ENCODE measurements around the gene C1QBP. TPM values are rescaled to one million over a fixed set of nuclear protein-coding genes. Genes with fewer than 3 reads are reported as not detected.

Gene C1QBP
- total and polyA plus RNA-seq, 8 donors, result 66.3 to 142 (median 113) TPM

DNA sequence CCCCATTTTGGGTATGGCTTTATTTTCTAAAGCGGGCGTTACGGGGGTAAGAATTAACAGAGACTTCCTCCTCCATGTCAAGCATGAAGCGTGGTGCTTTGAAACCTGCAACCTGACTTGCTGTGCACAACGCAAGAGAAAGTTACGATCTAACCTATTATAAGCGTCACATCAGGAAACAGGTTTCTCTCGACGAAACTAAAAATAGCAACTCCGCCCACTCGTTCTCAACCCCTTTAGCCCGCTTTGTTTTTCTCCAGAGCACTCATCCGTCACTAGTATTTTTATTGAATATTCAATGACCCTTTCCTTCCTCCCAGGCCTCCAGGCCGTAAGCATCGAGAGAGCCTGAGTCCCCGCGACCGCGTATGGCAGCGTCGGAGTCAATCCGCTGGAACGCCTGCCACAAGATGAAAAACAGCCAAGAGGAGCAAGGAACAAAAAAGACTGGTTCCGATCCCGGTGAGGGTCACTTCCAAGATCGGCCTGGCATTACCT, 20.0 kb downstream of the C1QBP start:
- H3K27ac ChIP-seq, result peak overlapping the region; percentile 88 to 91
- no peaks in the 10 kb centered on the region for H3K27me3 ChIP-seq
- no peaks in the 10 kb centered on the region for H3K9me3 ChIP-seq
- DNase-seq (peak in 3 of 4 donors; percentile 28 to 58 (median 43)), ATAC-seq (peak; percentile 58)
- TF ChIP-seq, protein P1, sequence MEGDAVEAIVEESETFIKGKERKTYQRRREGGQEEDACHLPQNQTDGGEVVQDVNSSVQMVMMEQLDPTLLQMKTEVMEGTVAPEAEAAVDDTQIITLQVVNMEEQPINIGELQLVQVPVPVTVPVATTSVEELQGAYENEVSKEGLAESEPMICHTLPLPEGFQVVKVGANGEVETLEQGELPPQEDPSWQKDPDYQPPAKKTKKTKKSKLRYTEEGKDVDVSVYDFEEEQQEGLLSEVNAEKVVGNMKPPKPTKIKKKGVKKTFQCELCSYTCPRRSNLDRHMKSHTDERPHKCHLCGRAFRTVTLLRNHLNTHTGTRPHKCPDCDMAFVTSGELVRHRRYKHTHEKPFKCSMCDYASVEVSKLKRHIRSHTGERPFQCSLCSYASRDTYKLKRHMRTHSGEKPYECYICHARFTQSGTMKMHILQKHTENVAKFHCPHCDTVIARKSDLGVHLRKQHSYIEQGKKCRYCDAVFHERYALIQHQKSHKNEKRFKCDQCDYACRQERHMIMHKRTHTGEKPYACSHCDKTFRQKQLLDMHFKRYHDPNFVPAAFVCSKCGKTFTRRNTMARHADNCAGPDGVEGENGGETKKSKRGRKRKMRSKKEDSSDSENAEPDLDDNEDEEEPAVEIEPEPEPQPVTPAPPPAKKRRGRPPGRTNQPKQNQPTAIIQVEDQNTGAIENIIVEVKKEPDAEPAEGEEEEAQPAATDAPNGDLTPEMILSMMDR (IDR thresholded peaks at IDR 0.05), result no peak
- H3K4me3 ChIP-seq, result peak overlapping the region; percentile 73 to 98
- intact Hi-C loops (cut with DNase I), result no loop called here
- peaks cover 3 to 59% of the 10 kb centered on the region in 2 donors for H3K4me1 ChIP-seq
- H3K36me3 ChIP-seq, result peaks cover 0 to 50% of the 10 kb centered on the region in 2 donors

DNA sequence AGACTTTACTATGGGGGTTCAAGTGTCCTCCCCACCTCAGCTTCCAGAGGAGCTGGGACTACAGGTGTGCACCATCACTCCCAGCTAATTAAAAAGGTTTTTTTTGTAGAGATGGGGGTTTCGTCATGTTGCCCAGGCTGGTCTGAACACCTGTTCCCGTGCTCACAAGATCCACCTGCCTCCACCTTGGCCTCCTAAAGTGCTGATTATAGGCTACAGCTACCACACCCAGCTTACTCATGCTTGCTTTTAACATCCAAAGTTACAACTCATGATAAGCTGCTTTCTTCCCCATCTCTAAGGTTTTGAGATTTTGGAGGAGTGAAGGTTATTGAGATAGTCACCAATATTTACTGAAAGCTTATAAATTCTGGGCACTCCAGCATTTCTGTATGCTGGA, 22.1 kb downstream of the C1QBP start:
- Histone ChIP-seq H3K4me3 (no peak overlapping the region), H3K36me3 (peaks cover 0 to 50% of the 10 kb centered on the region in 2 donors), H3K4me1 (peaks cover 3 to 46% of the 10 kb centered on the region in 2 donors), H3K9me3 (no peaks in the 10 kb centered on the region), H3K27ac (no peak overlapping the region), H3K27me3 (no peaks in the 10 kb centered on the region)
- TF ChIP-seq, protein P1 (IDR thresholded peaks at IDR 0.05), result no peak
- intact Hi-C loops (cut with DNase I), result no loop called here
- ATAC-seq (no peak), DNase-seq (no peak)

DNA sequence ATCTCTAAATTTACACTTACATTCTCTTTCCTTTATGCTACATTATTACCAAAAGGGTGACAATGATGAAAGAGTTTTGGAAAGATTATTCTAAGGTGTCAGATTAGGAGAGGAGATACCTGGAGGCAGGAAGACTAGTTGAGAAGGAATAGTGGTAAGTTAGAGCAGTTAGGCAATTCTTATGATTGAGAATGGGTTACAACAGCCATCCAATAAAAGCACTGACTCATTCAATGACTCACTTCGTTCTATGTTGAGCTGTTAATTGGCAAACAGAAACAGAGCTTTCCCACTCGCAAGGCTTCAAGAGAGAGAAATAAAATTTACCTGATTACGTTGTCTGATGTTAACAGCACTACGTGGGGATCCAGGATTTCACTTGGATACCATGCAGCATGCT, 25.3 kb downstream of the C1QBP start:
- Histone ChIP-seq H3K4me1 (peaks cover 3 to 28% of the 10 kb centered on the region in 2 donors), H3K9me3 (no peaks in the 10 kb centered on the region), H3K27ac (peak overlapping the region in 1 of 2 donors; percentile 8), H3K4me3 (no peak overlapping the region), H3K27me3 (no peaks in the 10 kb centered on the region), H3K36me3 (peaks cover 0 to 77% of the 10 kb centered on the region in 2 donors)
- intact Hi-C loops (cut with DNase I), result no loop called here
- DNase-seq, result no peak
- ATAC-seq, result peak; percentile 68
- TF ChIP-seq, protein P1 (IDR thresholded peaks at IDR 0.05), result no peak

DNA sequence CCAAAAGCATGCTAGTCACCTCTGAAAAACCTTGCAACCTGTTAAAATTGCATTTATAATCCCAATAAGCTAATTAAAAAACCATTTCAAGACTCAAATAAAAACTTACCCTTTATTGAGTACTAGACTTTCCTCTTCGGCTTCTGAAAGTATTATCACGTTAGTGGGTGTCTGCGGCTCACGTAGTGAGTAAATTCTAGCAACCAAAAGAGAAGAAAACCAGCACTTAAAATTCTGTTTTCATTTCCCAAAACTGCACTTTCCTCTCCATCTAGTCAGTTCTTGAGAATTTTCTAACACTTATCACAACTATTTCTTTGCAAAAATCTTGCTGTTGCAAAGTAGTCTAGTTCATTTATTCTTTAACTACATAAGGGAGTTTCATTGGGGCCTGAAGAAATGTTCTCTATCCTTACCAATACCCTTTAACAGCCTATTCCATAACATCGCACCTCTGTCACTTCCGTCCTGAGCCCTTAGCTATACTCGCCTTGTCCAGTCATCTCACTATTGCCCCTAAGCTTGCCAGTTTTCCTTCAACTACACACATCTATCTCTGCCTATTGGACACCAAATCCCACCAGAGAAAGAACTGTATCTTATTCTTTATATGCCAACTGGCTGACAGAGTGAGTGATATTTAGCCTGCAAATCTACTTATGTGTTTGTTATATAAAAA, 28.2 kb downstream of the C1QBP start:
- TF ChIP-seq, protein P1 (IDR thresholded peaks at IDR 0.05), result no peak
- no peak overlapping the region for H3K27ac ChIP-seq
- no peaks in the 10 kb centered on the region for H3K9me3 ChIP-seq
- intact Hi-C loops (cut with DNase I), result no loop called here
- H3K36me3 ChIP-seq, result peaks cover 0 to 99% of the 10 kb centered on the region in 2 donors
- DNase-seq (no peak), ATAC-seq (no peak)
- no peak overlapping the region for H3K4me3 ChIP-seq
- H3K27me3 ChIP-seq, result no peaks in the 10 kb centered on the region
- H3K4me1 ChIP-seq, result peaks cover 0 to 10% of the 10 kb centered on the region in 2 donors

DNA sequence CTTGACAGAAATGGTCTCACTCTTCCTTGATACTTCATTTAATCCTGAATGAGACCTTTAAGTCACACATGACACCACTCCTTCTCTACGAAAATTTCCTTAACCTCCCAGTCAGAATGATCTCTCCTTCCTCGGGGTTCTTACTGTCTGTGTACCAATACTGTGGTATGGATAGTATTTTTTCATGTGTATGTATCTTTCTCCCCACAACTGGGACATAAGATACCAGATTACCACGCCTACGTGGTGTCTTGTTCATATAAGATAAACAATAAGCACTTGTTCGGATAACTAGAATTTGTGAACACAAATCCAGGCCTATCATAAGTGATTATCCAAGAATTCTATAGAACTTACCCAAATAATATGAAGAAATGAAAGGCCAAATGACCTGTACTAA, 30.8 kb downstream of the C1QBP start:
- Histone ChIP-seq H3K27ac (no peak overlapping the region), H3K9me3 (no peaks in the 10 kb centered on the region), H3K4me1 (no peaks in the 10 kb centered on the region), H3K36me3 (peaks cover 0 to 100% of the 10 kb centered on the region in 2 donors), H3K4me3 (no peak overlapping the region), H3K27me3 (no peaks in the 10 kb centered on the region)
- intact Hi-C loops (cut with DNase I), result no loop called here
- TF ChIP-seq, protein P1 (IDR thresholded peaks at IDR 0.05), result no peak
- DNase-seq, result no peak
- ATAC-seq, result no peak

Data from left lung (tissue), 10 donors.